ENCODE data around the gene C17orf113.

The C17orf113 gene

GRCh38 chr17:42059815-42060214 is 9.4 kb upstream of the C17orf113 start:
- H3K4me3 ChIP-seq (ENCODE audit: low read length) = no peak overlapping the region
- no peak for TF ChIP-seq CTCF (conservative IDR thresholded peaks at IDR 0.05; ENCODE audit: low read depth, low read length)
- no peak for DNase-seq (ENCODE audit: low read depth)

GRCh38 chr17:42058063-42058462 is 7.7 kb upstream of the C17orf113 start:
- no peak for TF ChIP-seq CTCF (conservative IDR thresholded peaks at IDR 0.05; ENCODE audit: low read depth, low read length)
- no peak for DNase-seq (ENCODE audit: low read depth)
- H3K4me3 ChIP-seq (ENCODE audit: low read length) = no peak overlapping the region

- no peak overlapping the region for H3K4me3 ChIP-seq (ENCODE audit: low read length)
- no peak for TF ChIP-seq CTCF (conservative IDR thresholded peaks at IDR 0.05; ENCODE audit: low read depth, low read length)
- DNase-seq (ENCODE audit: low read depth) = no peak
Observed at GRCh38 chr17:42056635-42057034, 6.2 kb upstream of the C17orf113 start.

GRCh38 chr17:42055496-42055895 is 5.1 kb upstream of the C17orf113 start:
- no peak overlapping the region for H3K4me3 ChIP-seq (ENCODE audit: low read length)
- TF ChIP-seq CTCF (conservative IDR thresholded peaks at IDR 0.05; ENCODE audit: low read depth, low read length) = no peak
- no peak for DNase-seq (ENCODE audit: low read depth)

- H3K4me3 ChIP-seq (ENCODE audit: low read length) = no peak overlapping the region
- no peak for DNase-seq (ENCODE audit: low read depth)
- TF ChIP-seq CTCF (conservative IDR thresholded peaks at IDR 0.05; ENCODE audit: low read depth, low read length) = no peak
Observed at GRCh38 chr17:42055027-42055426, 4.6 kb upstream of the C17orf113 start.

GRCh38 chr17:42053731-42054500 is 3.5 kb upstream of the C17orf113 start:
- no peak for DNase-seq (ENCODE audit: low read depth)
- no peak for TF ChIP-seq CTCF (conservative IDR thresholded peaks at IDR 0.05; ENCODE audit: low read depth, low read length)
- no peak overlapping the region for H3K4me3 ChIP-seq (ENCODE audit: low read length)

GRCh38 chr17:42052346-42052877 is 2.0 kb upstream of the C17orf113 start:
- TF ChIP-seq CTCF (conservative IDR thresholded peaks at IDR 0.05; ENCODE audit: low read depth, low read length) = no peak
- DNase-seq (ENCODE audit: low read depth) = no peak

More at GRCh38 chr17:42052346-42052877, 2.0 kb upstream of the C17orf113 start:
- H3K4me3 ChIP-seq (ENCODE audit: low read length) = no peak overlapping the region

All from retinal pigment epithelial cell (primary cell).